Measurements from ENCODE around the gene ANO1.

DNA sequence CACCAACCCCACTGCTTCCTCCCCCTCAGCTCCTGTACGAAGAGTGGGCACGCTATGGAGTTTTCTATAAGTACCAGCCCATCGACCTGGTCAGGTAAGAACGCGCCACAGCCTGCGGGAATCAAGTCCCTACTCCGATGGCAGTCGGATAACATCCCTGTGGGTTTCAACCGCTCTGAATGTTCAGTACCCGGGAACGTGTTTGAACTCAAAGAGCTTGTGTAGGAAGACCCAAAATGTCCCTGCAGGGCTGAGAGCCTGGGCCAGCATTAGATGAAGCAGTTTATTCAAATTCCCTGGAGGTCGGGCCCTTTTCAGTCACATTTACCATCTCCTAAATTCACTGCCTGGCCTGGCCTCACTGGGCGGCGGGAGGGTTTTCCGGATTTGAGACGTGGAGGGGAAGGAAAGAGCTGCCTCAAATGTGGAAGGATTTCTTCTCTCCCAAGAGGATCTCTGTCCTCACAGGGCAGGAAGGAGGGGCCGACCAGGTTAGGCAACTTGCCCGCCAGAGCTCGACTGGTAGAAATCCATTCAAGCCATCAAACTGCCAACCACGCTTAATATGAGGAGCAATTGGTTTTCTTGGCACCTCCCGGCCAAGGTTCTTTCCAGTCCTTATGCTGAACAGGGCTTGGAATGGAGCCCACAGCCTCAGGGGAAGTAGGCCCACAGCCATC is 46.3 kb downstream of the ANO1 start:
- TF ChIP-seq, protein P1, sequence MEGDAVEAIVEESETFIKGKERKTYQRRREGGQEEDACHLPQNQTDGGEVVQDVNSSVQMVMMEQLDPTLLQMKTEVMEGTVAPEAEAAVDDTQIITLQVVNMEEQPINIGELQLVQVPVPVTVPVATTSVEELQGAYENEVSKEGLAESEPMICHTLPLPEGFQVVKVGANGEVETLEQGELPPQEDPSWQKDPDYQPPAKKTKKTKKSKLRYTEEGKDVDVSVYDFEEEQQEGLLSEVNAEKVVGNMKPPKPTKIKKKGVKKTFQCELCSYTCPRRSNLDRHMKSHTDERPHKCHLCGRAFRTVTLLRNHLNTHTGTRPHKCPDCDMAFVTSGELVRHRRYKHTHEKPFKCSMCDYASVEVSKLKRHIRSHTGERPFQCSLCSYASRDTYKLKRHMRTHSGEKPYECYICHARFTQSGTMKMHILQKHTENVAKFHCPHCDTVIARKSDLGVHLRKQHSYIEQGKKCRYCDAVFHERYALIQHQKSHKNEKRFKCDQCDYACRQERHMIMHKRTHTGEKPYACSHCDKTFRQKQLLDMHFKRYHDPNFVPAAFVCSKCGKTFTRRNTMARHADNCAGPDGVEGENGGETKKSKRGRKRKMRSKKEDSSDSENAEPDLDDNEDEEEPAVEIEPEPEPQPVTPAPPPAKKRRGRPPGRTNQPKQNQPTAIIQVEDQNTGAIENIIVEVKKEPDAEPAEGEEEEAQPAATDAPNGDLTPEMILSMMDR (IDR thresholded peaks at IDR 0.05), result no peak
- TF ChIP-seq POLR2A (IDR thresholded peaks at IDR 0.05), result no peak

All from Peyer's patch (tissue), 4 donors.